Gastrocnemius medialis (tissue), 4 donors: Measurements from ENCODE around the gene CD1B. TPM values are rescaled to one million over a fixed set of nuclear protein-coding genes. Genes with fewer than 3 reads are reported as not detected.
"Not testable (repeated sequence)": the region's sequence is repeated elsewhere in the genome, so short reads cannot be mapped to it uniquely, and the experiment has no call there.

Experiments used
- ATAC-seq, 2 donors: fragments of 150-250 bp; one replicate each; pipeline ENCODE4 v1.9.1; 2016
- DNase-seq, 2 donors: peaks; one replicate each; pipeline ENCODE4 v3.0.0-alpha.2; 2019
- H3K27ac ChIP-seq, 4 donors: fragments of 200-600 bp; sonication (generic); 1 replicate in 1 of 4; 2 replicates in 3 of 4; pipeline ENCODE4 v1.5.1; 2016 to 2018; ENCODE audit warnings: mild to moderate bottlenecking in 2 of 4, moderate library complexity in 1 of 4
- H3K27me3 ChIP-seq, 3 donors: fragments of 200-600 bp; sonication (generic) in 2 of 3; 1 replicate in 1 of 3; 2 replicates in 2 of 3; pipeline versions ENCODE4 v1.5.1 to v1.6.0; 2016 to 2019; ENCODE audit warnings: mild to moderate bottlenecking in 1 of 3, moderate library complexity in 1 of 3
- H3K36me3 ChIP-seq, 2 donors: fragments of 200-600 bp; sonication (generic) in 1 of 2; one replicate each; pipeline ENCODE4 v1.5.1; 2017 to 2018
- H3K4me1 ChIP-seq, 2 donors: fragments of 200-600 bp; sonication (generic) in 1 of 2; one replicate each; pipeline ENCODE4 v1.5.1; 2016 to 2017; ENCODE audit warnings: mild to moderate bottlenecking in 2 of 2
- H3K4me3 ChIP-seq, 4 donors: fragments of 200-600 bp; sonication (generic) in 3 of 4; 1 replicate in 1 of 4; 2 replicates in 3 of 4; pipeline ENCODE4 v1.5.1; 2016 to 2019; ENCODE audit warnings: mild to moderate bottlenecking in 2 of 4
- H3K9me3 ChIP-seq, 3 donors: fragments of 200-600 bp; sonication (generic) in 2 of 3; 1 replicate in 1 of 3; 2 replicates in 2 of 3; pipeline ENCODE4 v1.5.1; 2016 to 2019
- POLR2A ChIP-seq, 2 donors: fragments of 450-650 bp; IDR thresholded peaks; one replicate each; pipeline ENCODE4 v1.6.1; 2017; ENCODE audit warnings: antibody characterized with exemption in 2 of 2, mild to moderate bottlenecking in 2 of 2, moderate library complexity in 2 of 2
- in situ Hi-C, 4 donors: fragments of 200-750 bp; cut with MboI; loops; one replicate each; pipeline versions ENCODE4 v1.15.0 to v1.8.0; 2017; ENCODE audit warnings: low sequenced_read_pairs in 4 of 4
- intact Hi-C: fragments of 100-400 bp; cut with DNase I; formaldehyde crosslinking; loops from one replicate; pipeline ENCODE4 v1.15.1; 2023; ENCODE audit warnings: low total_unique reads
- total RNA-seq, 4 donors: library from RNA; depleted of rRNA; stranded (reverse); fragments of >200 nt; gene quantifications; one replicate each; pipeline versions ENCODE4 v1.1.0 to v1.2.3, GENCODE V29; 2016
- TF ChIP-seq, protein P1 (sequence below), 5 experiments: fragments of 450-650 bp in 3 of 5; fragments of 200-600 bp in 2 of 5; sonication (generic) in 2 of 5; IDR thresholded peaks in 4 of 5; conservative IDR thresholded peaks in 1 of 5; 1 replicate in 4 of 5; 2 replicates in 1 of 5; pipeline ENCODE4 v1.5.1; 2016 to 2019; ENCODE audit warnings: antibody characterized with exemption in 5 of 5, mild to moderate bottlenecking in 3 of 5, moderate library complexity in 3 of 5

CD1B gene
- total RNA-seq, 4 donors from 2014 or later, result not detected

DNA sequence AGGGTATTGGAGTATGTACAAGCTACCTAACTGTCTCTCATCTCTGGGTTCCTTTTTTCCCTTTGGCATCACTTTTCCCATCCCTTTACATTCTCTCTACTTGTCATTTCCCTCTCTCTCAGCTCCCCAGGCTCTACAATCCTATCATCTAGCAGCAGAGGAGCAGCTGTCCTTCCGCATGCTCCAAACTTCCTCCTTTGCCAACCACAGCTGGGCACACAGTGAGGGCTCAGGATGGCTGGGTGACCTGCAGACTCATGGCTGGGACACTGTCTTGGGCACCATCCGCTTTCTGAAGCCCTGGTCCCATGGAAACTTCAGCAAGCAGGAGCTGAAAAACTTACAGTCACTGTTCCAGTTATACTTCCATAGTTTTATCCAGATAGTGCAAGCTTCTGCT lies 22.9 kb upstream of the CD1B start:
- Histone ChIP-seq H3K4me3 (no peak overlapping the region), H3K27ac (no peak overlapping the region), H3K27me3 (no peaks in the 10 kb centered on the region), H3K9me3 (no peaks in the 10 kb centered on the region), H3K36me3 (no peaks in the 10 kb centered on the region), H3K4me1 (no peaks in the 10 kb centered on the region)
- intact Hi-C loops (no loop called here), in situ Hi-C loops (no loop called here)
- TF ChIP-seq, protein P1, sequence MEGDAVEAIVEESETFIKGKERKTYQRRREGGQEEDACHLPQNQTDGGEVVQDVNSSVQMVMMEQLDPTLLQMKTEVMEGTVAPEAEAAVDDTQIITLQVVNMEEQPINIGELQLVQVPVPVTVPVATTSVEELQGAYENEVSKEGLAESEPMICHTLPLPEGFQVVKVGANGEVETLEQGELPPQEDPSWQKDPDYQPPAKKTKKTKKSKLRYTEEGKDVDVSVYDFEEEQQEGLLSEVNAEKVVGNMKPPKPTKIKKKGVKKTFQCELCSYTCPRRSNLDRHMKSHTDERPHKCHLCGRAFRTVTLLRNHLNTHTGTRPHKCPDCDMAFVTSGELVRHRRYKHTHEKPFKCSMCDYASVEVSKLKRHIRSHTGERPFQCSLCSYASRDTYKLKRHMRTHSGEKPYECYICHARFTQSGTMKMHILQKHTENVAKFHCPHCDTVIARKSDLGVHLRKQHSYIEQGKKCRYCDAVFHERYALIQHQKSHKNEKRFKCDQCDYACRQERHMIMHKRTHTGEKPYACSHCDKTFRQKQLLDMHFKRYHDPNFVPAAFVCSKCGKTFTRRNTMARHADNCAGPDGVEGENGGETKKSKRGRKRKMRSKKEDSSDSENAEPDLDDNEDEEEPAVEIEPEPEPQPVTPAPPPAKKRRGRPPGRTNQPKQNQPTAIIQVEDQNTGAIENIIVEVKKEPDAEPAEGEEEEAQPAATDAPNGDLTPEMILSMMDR (IDR thresholded peaks at IDR 0.05 in 4 of 5, conservative IDR thresholded peaks at IDR 0.05 in 1 of 5), result no peak
- TF ChIP-seq POLR2A (IDR thresholded peaks at IDR 0.05), result no peak
- DNase-seq (no peak), ATAC-seq (no peak)

DNA sequence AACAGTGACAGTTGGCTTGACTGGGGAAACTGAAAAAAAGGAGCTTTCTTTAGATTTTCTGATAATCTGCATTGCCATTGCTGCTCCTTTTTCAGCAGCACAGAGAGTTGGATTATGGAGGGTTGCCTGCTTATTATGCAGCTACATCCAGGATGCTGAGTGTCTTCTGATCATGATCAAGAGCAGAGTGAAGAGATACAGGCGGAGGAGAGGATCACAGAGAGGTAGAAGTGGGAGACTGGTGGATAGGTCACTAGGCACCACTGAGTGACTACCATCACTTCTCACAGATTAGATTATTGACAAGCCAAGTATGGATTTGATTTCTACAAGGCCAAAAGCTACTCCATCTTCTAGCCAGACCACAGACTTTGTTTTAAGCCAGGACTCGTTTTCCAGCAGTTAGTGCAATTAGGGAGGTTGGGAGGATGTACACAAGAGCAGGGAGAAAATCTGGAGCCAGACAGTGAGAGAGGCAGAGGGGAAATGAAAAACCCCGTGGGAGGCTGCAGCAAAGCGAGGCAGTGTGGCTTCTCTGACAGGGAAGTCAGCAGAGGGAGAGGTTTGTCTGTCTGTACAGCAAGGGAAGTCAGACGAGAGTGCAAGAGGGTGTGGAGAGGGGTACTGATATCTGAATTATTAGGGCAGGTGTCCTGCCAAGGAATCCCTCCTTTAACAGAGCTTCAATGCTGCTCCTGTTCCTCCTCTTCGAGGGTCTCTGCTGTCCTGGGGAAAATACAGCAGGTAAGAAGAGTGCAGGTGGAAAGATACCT lies 22.2 kb upstream of the CD1B start, which contains the start of gene CD1E:
Gene CD1E, plus strand, starts transcription at position 592 of the 773 bp plus-strand sequence. Its CDS starts 95 bp downstream, at position 687.
- H3K36me3 ChIP-seq, result no peaks in the 10 kb centered on the region
- no peak for TF ChIP-seq POLR2A (IDR thresholded peaks at IDR 0.05)
- TF ChIP-seq, protein P1 (IDR thresholded peaks at IDR 0.05 in 4 of 5, conservative IDR thresholded peaks at IDR 0.05 in 1 of 5), result no peak
- ATAC-seq, result no peak
- in situ Hi-C loops (no loop called here), intact Hi-C loops (no loop called here)
- H3K4me1 ChIP-seq, result no peaks in the 10 kb centered on the region
- H3K4me3 ChIP-seq, result no peak within 1 kb of the TSS
- H3K27ac ChIP-seq, result no peak within 1 kb of the TSS
- H3K9me3 ChIP-seq, result no peaks in the 10 kb centered on the region
- no peak for DNase-seq
- no peaks in the 10 kb centered on the region for H3K27me3 ChIP-seq

DNA sequence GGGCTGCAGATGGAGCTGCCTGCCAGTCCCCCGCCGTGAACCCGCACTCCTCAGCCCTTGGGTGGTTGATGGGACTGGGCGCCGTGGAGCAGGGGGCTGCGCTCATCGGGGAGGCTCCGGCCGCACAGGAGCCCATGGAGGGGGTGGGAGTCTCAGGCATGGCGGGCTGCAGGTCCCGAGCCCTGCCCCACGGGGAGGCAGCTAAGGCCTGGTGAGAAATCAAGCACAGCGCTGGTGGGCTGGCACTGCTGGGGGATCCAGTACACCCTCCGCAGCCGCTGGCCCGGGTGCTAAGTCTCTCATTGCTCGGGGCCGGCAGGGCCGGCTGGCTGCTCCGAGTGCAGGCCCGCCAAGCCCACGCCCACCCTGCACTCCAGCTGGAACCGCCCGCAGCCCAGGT lies 17.6 kb upstream of the CD1B start:
- in situ Hi-C loops, H3K4me1 ChIP-seq, H3K4me3 ChIP-seq, H3K27ac ChIP-seq, H3K9me3 ChIP-seq, intact Hi-C loops, DNase-seq, ATAC-seq, H3K27me3 ChIP-seq, H3K36me3 ChIP-seq: not testable (repeated sequence)

DNA sequence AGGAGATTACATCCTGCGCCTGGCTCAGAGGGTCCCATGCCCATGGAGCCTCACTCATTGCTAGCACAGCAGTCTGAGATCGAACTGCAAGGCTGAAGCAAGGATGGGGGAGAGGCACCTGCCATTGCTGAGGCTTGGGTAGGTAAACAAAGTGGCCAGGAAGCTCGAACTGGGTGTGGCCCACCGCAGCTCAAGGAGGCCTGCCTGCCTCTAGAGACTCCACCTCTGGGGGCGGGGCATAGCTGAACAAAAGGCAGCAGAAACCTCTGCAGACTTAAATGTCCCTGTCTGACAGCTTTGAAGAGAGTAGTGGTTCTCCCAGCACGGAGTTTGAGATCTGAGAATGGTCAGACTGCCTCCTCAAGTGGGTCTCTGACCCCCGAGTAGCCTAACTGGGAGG lies 5.1 kb upstream of the CD1B start:
- H3K4me3 ChIP-seq, ATAC-seq, H3K27ac ChIP-seq, DNase-seq, H3K27me3 ChIP-seq, in situ Hi-C loops, intact Hi-C loops, H3K4me1 ChIP-seq, H3K9me3 ChIP-seq, H3K36me3 ChIP-seq: not testable (repeated sequence)

DNA sequence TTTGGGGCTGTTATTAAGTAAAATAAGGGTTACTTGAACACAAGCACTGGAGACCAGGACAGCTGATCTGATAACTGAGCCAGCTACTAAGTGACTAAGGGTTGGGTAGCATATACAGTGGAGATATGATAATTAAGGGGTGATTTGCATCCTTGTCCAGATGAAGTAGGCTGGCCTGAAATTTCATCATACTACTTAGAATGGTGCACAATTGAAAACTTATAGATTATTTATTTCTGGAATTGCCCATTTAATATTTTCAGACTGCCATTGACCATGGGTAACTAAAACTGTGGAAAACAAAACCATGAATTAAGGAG lies 3.8 kb upstream of the CD1B start:
- no peaks in the 10 kb centered on the region for H3K4me1 ChIP-seq
- ATAC-seq, result no peak
- no peak overlapping the region for H3K4me3 ChIP-seq
- no peak overlapping the region for H3K27ac ChIP-seq
- intact Hi-C loops, result no loop called here
- in situ Hi-C loops, result no loop called here
- no peaks in the 10 kb centered on the region for H3K9me3 ChIP-seq
- no peak for DNase-seq
- no peaks in the 10 kb centered on the region for H3K27me3 ChIP-seq
- H3K36me3 ChIP-seq, result no peaks in the 10 kb centered on the region
- TF ChIP-seq, protein P1 (IDR thresholded peaks at IDR 0.05 in 4 of 5, conservative IDR thresholded peaks at IDR 0.05 in 1 of 5), result no peak
- no peak for TF ChIP-seq POLR2A (IDR thresholded peaks at IDR 0.05)
